ENCODE data around the gene CPO. TPM values are rescaled to one million over a fixed set of nuclear protein-coding genes. Genes with fewer than 3 reads are reported as not detected.
A peak's percentile ranks its signal among the peaks of the same experiment; 100 is the strongest.
"Not testable (repeated sequence)": the region's sequence is repeated elsewhere in the genome, so short reads cannot be mapped to it uniquely, and the experiment has no call there.

The CPO gene
- polyA plus RNA-seq, 1 donor: 0.31 TPM

DNA sequence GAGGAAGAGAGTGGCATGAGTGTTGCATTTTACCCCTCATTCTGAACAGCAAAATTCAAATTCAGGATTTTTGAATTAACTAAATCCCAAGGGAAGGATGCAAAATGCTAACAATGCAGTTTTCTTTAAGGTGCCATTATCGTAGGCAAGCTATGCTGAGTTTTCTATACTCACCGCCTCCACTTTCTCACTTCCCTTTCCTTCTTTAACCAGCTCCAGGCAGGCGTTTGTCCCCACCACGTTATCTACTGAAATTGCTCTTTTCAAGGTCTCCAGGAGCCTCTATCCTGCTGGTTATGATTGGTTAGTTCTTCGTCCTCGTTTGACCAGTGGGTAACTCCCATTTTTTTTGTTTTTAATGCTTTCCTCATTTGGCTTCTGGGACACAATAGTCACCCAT, 1.8 kb upstream of the CPO start:
- Histone ChIP-seq H3K4me3 (ENCODE audit: low read length) (no peak overlapping the region), H3K27ac (ENCODE audit: low read length) (peak overlapping the region; percentile 36)
- peak in 1 of 2 donors; percentile 18 for DNase-seq

DNA sequence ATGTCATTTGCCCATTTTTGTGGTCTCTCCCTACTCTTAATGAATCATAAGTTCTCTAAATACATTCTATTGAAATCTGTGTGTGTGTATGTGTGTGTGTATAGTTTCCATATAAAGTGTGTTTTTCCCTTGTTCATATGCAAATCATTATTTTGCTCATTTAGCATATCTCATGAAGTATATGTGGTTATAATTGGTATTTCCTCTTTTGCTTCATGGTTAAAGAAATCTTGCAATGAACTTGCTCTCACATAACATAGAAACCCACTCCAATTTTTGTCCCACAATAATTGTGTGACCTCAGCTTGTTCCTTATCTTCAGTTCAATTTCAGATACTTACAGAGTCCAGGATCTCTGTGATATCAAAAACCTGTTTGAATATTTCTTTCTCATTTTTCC, 1.2 kb downstream of the CPO start:
- H3K9me3 ChIP-seq (ENCODE audit: control insufficient read depth, low read depth, low read length): no peaks in the 10 kb centered on the region
- no peak overlapping the region for H3K27ac ChIP-seq (ENCODE audit: low read length)
- no peaks in the 10 kb centered on the region for H3K27me3 ChIP-seq (ENCODE audit: control insufficient read depth, insufficient read depth, low read length)
- H3K4me3 ChIP-seq (ENCODE audit: low read length): no peak overlapping the region
- no peak for DNase-seq
- H3K36me3 ChIP-seq (ENCODE audit: control insufficient read depth, insufficient read depth, low read length): no peaks in the 10 kb centered on the region
- H3K4me1 ChIP-seq (ENCODE audit: control insufficient read depth, insufficient read depth, low read length): peaks cover 17% of the 10 kb centered on the region

More for the DNA sequence above, 1.8 kb upstream of the CPO start:
- H3K4me1 ChIP-seq (ENCODE audit: control insufficient read depth, insufficient read depth, low read length): peaks cover 17% of the 10 kb centered on the region
- no peaks in the 10 kb centered on the region for H3K9me3 ChIP-seq (ENCODE audit: control insufficient read depth, low read depth, low read length)
- no peaks in the 10 kb centered on the region for H3K27me3 ChIP-seq (ENCODE audit: control insufficient read depth, insufficient read depth, low read length)
- no peaks in the 10 kb centered on the region for H3K36me3 ChIP-seq (ENCODE audit: control insufficient read depth, insufficient read depth, low read length)
- 31% methylated on average over 2 of the region's 6 CpGs for WGBS (ENCODE audit: insufficient coverage, low lambda C conversion rate)

DNA sequence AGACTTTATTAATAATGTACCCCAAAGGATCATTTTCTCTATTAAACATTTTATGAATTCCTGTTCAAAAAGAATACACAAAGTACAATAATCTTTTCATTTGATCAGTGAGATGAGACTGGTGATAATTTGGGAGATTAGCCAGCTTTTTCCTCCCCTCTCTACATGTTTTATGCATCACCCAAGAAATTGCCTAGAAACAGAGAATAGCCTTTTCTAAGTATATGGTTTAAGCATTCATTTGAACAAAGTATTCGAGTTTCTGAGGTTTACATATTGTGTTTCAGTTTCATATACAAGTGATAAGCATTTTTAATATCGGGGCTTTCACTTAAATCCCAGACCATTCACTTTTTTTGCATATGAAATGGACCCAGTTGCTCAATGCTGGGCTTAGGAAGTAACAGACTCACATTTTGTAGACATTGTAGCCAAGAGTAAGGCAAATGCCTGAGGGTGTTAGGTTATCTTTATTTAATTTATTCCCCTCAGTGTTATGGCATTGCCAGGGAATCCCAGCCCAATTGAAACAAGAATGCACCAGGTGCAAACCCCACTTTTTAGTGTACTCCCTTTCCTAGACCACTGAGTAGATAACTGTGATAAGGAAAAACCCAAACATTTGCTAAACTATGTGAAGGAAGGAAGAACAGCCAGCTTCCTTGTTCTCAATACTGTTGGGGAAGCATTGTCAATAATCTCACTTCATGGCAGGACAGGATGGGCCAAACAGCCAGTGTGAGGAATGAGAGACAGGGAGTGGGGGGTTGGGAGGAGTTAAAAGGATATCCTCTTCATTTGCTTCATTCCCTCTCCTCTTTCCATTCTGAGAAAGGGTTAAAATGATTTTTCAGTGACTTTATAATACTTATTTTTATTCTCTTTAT, 3.5 kb downstream of the CPO start:
- peaks cover 4% of the 10 kb centered on the region for H3K4me1 ChIP-seq (ENCODE audit: control insufficient read depth, insufficient read depth, low read length)
- H3K27me3 ChIP-seq (ENCODE audit: control insufficient read depth, insufficient read depth, low read length): no peaks in the 10 kb centered on the region
- H3K9me3 ChIP-seq (ENCODE audit: control insufficient read depth, low read depth, low read length): no peaks in the 10 kb centered on the region
- no peak overlapping the region for H3K4me3 ChIP-seq (ENCODE audit: low read length)
- H3K36me3 ChIP-seq (ENCODE audit: control insufficient read depth, insufficient read depth, low read length): no peaks in the 10 kb centered on the region
- DNase-seq: no peak
- 63% methylated on average over 1 of the region's 2 CpGs for WGBS (ENCODE audit: insufficient coverage, low lambda C conversion rate)
- no peak overlapping the region for H3K27ac ChIP-seq (ENCODE audit: low read length)

DNA sequence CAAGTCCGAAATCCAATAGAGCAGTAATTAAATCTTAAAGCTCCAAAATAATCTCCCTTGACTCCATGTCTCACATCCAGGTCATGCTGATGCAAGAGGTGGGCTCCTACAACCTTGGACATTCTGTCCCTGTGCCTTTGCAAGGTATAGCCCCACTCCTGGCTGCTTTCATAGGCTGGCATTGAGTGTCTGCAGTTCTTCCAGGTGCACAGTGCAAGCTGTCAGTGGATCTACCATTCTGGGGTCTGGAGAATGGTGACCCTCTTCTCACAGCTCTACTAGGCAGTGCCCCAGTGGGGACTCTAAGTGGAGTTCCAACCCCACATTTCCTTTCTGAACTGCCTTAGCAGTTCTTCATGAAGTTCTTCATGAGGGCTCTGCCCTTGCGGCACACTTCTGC, 14.1 kb downstream of the CPO start:
- H3K27ac ChIP-seq (ENCODE audit: low read length); DNase-seq; H3K9me3 ChIP-seq (ENCODE audit: control insufficient read depth, low read depth, low read length); H3K27me3 ChIP-seq (ENCODE audit: control insufficient read depth, insufficient read depth, low read length); H3K4me3 ChIP-seq (ENCODE audit: low read length); H3K36me3 ChIP-seq (ENCODE audit: control insufficient read depth, insufficient read depth, low read length): not testable (repeated sequence)
- 100% methylated on average over 1 of the region's 2 CpGs for WGBS (ENCODE audit: insufficient coverage, low lambda C conversion rate)
- peaks cover 11% of the 10 kb centered on the region for H3K4me1 ChIP-seq (ENCODE audit: control insufficient read depth, insufficient read depth, low read length)

DNA sequence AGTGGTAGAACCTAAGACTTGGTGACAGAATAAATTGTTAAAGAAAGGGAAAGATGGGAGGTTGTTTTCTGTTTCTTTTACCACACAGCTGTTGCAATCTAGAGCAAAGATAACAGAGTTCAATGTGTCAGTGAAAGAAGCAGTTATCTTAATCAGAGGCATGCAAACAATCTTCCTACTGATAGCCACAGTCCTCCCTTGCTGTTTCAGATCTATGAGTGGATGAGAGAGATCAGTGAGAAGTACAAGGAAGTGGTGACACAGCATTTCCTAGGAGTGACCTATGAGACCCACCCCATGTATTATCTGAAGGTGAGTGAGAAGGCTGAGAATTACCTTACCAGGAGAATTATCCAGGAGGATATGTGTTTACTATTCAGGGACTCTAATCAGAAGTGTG, 15.9 kb downstream of the CPO start:
- H3K36me3 ChIP-seq (ENCODE audit: control insufficient read depth, insufficient read depth, low read length): no peaks in the 10 kb centered on the region
- no peaks in the 10 kb centered on the region for H3K27me3 ChIP-seq (ENCODE audit: control insufficient read depth, insufficient read depth, low read length)
- peak; percentile 86 to 92 for DNase-seq
- H3K9me3 ChIP-seq (ENCODE audit: control insufficient read depth, low read depth, low read length): peaks cover 7% of the 10 kb centered on the region
- H3K4me1 ChIP-seq (ENCODE audit: control insufficient read depth, insufficient read depth, low read length): peaks cover 11% of the 10 kb centered on the region
- peak overlapping the region; percentile 70 for H3K27ac ChIP-seq (ENCODE audit: low read length)
- no peak overlapping the region for H3K4me3 ChIP-seq (ENCODE audit: low read length)

DNA sequence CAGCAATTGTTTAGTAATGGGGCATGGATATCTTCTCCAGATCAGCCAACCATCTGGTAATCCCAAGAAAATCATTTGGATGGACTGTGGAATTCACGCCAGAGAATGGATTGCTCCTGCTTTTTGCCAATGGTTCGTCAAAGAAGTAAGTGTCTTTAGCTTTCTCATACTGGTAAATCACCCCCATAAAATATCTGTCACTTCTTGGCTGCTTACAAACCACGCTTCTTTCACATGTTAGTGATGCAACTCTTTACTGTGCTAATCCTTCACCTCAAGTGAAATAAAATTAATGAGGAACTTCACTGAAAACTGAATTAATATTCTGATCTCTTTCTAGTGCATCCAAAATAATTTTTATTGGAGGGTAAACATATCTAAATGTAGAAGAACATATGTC, 18.9 kb downstream of the CPO start:
- Histone ChIP-seq H3K4me1 (ENCODE audit: control insufficient read depth, insufficient read depth, low read length) (peaks cover 18% of the 10 kb centered on the region), H3K9me3 (ENCODE audit: control insufficient read depth, low read depth, low read length) (peaks cover 7% of the 10 kb centered on the region), H3K36me3 (ENCODE audit: control insufficient read depth, insufficient read depth, low read length) (no peaks in the 10 kb centered on the region), H3K27ac (ENCODE audit: low read length) (no peak overlapping the region), H3K4me3 (ENCODE audit: low read length) (no peak overlapping the region), H3K27me3 (ENCODE audit: control insufficient read depth, insufficient read depth, low read length) (no peaks in the 10 kb centered on the region)
- DNase-seq: no peak
- 95% methylated on average over 3 of the region's 3 CpGs for WGBS (ENCODE audit: insufficient coverage, low lambda C conversion rate)

DNA sequence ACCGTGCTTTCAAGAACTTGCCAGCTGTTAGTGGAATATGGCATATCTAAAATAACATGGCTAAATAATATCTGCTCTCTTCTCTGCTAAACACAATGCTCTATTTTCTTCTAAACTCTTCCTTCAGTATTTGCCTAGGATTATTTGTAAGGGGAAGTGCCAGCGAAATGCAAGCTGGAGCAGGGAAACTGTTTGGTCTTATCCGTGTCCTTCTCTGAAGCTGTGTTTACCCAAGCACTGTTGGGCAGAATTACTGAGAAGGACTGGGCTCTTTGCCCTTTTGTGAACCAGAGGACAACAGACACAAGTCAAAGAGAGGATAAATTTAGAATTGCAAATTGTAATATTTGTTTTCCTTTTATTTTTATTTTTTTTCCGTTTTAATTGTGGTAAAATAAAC, 23.6 kb downstream of the CPO start:
- Histone ChIP-seq H3K36me3 (ENCODE audit: control insufficient read depth, insufficient read depth, low read length) (no peaks in the 10 kb centered on the region), H3K27me3 (ENCODE audit: control insufficient read depth, insufficient read depth, low read length) (no peaks in the 10 kb centered on the region), H3K27ac (ENCODE audit: low read length) (peak overlapping the region; percentile 29), H3K4me1 (ENCODE audit: control insufficient read depth, insufficient read depth, low read length) (peaks cover 24% of the 10 kb centered on the region), H3K4me3 (ENCODE audit: low read length) (no peak overlapping the region), H3K9me3 (ENCODE audit: control insufficient read depth, low read depth, low read length) (no peaks in the 10 kb centered on the region)
- no peak for DNase-seq
- 25% methylated on average over 2 of the region's 4 CpGs for WGBS (ENCODE audit: insufficient coverage, low lambda C conversion rate)

DNA sequence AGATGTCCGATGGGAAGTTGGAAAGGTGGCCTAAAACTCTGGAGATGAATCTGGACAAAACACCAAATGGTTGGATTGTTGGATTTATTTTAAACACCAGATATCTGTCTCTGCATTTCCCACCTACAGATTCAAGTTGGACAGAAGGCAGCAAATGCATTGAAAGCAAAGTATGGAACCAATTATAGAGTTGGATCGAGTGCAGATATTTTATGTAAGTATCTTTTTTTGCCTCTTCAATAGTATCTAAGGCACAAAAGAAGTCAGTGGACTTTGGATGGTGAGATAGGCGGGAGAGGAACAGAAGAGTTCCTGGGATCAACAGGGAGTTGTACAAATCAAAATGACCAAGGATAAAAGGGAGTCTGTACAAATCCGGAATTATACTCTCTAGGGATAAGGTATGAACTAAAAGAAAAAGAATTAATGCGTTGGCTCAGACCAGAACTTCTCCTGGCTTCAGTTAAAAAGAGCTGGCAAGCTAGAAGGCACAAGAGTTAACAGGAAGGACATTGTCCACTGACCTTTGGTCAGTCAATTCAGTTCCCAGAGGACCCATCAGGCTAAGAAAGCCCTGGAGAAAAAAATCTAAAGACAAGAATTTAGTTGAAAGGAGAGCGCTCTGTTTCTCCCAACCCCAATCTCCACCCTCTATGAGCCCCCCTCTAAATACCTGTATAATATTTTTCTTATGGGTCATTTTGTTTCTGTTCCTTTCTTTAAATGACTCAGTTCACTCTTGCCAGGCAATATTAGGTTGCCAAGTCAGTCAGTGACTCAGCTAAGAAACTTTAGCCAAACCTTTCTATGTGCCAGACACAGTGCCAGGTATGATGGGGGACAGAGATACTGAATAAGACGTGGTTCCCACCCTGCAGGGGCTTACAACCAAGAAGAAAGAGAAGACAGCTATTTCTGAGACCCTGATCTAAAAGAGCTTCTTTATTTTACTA, 29.1 kb downstream of the CPO start:
- 83% methylated on average over 2 of the region's 7 CpGs for WGBS (ENCODE audit: insufficient coverage, low lambda C conversion rate)

DNA sequence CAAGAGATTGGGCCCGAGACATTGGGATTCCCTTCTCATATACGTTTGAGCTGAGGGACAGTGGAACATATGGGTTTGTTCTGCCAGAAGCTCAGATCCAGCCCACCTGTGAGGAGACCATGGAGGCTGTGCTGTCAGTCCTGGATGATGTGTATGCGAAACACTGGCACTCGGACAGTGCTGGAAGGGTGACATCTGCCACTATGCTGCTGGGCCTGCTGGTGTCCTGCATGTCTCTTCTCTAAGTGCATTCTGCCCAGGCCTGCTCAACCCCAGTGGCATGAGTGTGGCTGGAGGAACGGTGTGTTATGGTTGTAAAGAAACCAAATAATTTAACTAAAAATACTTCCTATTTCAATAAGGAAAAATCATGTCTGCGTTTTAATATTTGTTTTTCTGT, 29.9 kb downstream of the CPO start:
- no peak overlapping the region for H3K27ac ChIP-seq (ENCODE audit: low read length)
- H3K27me3 ChIP-seq (ENCODE audit: control insufficient read depth, insufficient read depth, low read length): no peaks in the 10 kb centered on the region
- peaks cover 32% of the 10 kb centered on the region for H3K4me1 ChIP-seq (ENCODE audit: control insufficient read depth, insufficient read depth, low read length)
- H3K4me3 ChIP-seq (ENCODE audit: low read length): no peak overlapping the region
- no peaks in the 10 kb centered on the region for H3K9me3 ChIP-seq (ENCODE audit: control insufficient read depth, low read depth, low read length)
- WGBS (ENCODE audit: insufficient coverage, low lambda C conversion rate): no CpG with 5 or more reads among the region's 6 CpGs
- no peak for DNase-seq
- no peaks in the 10 kb centered on the region for H3K36me3 ChIP-seq (ENCODE audit: control insufficient read depth, insufficient read depth, low read length)

More for the DNA sequence above, 29.1 kb downstream of the CPO start:
- Histone ChIP-seq H3K27me3 (ENCODE audit: control insufficient read depth, insufficient read depth, low read length) (no peaks in the 10 kb centered on the region), H3K4me1 (ENCODE audit: control insufficient read depth, insufficient read depth, low read length) (peaks cover 32% of the 10 kb centered on the region), H3K27ac (ENCODE audit: low read length) (peak overlapping the region; percentile 8), H3K4me3 (ENCODE audit: low read length) (no peak overlapping the region), H3K9me3 (ENCODE audit: control insufficient read depth, low read depth, low read length) (no peaks in the 10 kb centered on the region), H3K36me3 (ENCODE audit: control insufficient read depth, insufficient read depth, low read length) (no peaks in the 10 kb centered on the region)
- peak; percentile 30 to 66 for DNase-seq

DNA sequence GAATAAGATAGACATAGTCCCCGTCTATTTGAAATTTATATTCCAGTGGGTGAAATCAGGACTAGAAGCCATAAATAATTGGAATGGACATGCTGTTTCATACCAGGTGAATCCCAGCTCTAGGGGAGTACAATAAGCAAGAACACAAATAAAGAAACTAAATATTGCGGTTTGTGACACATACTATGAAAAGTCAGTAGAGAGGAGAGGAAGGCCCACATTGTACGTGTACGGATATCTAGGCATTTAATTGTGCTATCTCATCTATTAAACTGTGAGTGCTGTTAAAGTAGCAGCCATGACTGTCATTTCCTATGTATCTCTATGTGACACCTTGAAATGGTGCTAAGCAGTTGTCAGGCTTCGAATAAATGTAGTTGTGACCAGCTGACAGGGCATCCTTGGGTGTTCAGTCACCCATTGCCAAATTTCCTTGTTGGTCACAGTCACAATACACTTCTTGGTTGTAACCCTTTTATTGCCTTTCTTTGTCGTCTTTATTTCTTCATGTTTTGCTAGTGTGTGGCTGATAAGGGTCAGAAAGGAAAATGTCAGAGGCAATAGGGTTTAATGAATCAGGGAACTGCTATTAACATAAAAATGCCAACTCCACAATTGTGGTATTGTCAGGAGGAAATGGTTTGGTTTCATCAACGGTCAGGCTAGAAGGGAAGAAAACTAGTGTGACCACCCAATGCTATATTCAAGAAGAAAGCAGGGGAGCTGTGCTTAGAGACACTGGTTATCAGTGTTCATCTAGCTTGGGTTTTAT, 31.5 kb downstream of the CPO start:
- WGBS (ENCODE audit: insufficient coverage, low lambda C conversion rate): no CpG with 5 or more reads among the region's 7 CpGs
- Histone ChIP-seq H3K27me3 (ENCODE audit: control insufficient read depth, insufficient read depth, low read length) (no peaks in the 10 kb centered on the region), H3K4me3 (ENCODE audit: low read length) (no peak overlapping the region), H3K36me3 (ENCODE audit: control insufficient read depth, insufficient read depth, low read length) (no peaks in the 10 kb centered on the region), H3K27ac (ENCODE audit: low read length) (peak overlapping the region; percentile 67), H3K9me3 (ENCODE audit: control insufficient read depth, low read depth, low read length) (peaks cover 3% of the 10 kb centered on the region), H3K4me1 (ENCODE audit: control insufficient read depth, insufficient read depth, low read length) (peaks cover 32% of the 10 kb centered on the region)
- DNase-seq: no peak

Data from large intestine (tissue), 3 donors.